ENCODE results near the gene HVCN1. TPM values are rescaled to one million over a fixed set of nuclear protein-coding genes. Genes with fewer than 3 reads are reported as not detected.

Gene HVCN1, protein sequence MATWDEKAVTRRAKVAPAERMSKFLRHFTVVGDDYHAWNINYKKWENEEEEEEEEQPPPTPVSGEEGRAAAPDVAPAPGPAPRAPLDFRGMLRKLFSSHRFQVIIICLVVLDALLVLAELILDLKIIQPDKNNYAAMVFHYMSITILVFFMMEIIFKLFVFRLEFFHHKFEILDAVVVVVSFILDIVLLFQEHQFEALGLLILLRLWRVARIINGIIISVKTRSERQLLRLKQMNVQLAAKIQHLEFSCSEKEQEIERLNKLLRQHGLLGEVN
- total RNA-seq: 1.5 and 2.5 TPM in 2 replicates

DNA sequence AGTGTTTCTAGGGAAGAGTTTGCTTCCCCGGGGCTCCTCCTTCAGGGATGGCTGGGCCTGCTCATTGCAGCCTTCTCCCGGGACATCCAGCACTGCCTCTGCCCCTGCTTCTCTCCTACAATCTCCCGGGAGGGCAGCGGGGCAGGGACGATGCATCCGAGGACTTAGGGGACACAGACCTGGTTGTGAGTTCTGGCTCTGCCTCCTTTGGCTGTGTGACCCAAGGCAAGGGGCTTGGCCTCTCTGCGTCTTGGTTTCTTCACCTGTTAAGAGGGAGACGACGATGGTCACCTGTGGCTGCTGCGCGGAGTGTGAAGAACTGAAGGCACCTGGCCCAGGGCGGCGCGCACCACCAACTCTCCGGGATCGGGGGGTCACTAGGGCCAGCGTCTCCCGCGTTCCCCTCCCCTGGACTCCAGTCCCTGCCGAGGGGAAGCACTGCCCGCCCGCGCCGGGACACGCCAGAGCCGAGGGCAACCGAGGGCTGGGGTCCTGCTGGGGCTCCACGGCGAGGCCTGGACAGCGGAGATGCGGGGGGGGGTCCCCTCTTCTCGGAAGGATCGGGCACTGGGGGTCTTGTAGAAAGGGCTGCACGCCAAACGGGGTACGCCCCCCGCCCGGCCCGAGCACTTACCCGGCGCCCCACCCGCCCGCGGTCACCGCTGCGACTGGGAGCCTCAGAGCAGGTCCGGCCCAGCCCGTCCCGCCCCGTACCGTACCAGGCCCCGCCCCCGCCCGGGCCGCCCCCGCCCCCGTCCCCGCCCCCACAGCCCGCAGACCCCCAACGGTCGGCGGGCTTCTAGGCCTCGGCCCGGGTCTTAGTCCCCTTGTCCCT lies at the start of gene HVCN1:
TSS of gene HVCN1 (minus strand) at position 670 of the 835 bp plus-strand sequence. CDS start 5,870 bp downstream, outside the sequence.

DNA sequence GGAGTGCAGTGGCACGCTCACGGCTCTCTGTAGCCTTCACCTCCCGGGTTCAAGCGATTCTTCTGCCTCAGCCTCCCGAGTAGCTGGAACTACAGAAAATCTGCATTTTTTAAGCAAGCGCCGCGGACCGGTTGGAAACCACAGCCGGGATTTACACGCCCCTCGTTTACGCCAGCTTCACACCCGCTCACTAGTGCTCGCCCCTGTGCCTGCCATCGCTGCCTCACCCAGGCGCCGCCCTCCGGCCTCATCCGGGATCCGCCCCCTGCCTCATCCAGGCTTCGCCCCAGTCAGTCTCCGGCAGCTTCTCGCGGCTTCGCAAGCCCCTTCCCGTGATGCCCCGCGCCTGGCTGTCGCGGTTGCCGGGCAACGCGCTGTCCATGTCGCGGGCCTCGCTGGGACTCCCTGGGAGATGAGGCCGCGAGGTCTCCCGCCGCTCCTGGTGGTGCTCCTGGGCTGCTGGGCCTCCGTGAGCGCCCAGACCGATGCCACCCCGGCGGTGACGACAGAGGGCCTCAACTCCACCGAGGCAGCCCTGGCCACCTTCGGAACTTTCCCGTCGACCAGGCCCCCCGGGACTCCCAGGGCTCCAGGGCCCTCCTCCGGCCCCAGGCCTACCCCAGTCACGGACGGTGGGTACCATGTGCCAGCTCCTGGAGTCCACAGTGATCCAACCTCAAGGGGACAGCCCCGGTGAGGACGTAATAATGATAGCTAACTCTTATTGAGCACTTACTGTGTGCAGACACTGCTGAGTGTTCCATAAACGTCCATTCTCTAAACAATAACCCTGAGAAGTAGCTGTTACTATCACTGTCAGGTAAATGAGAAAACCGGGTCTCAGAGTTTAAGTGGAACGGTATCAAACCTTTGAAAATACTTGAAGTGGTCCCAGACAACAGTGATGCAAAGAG lies 74.9 kb downstream of the HVCN1 start, which contains the start of gene TCTN1:
TSS of gene TCTN1 (plus strand) at position 359 of the 914 bp plus-strand sequence. CDS start at position 413, 54 bp downstream.

Other genes starting within 250 kb of the HVCN1 start
- gene ARPC3, start 238.8 kb downstream of the HVCN1 start, total RNA-seq: 366 and 438 TPM in 2 replicates
- gene GPN3, start 220.9 kb downstream of the HVCN1 start, total RNA-seq: 19.4 and 45.8 TPM in 2 replicates
- 22.0 and 29.3 TPM in 2 replicates for gene FAM216A, start 220.3 kb downstream of the HVCN1 start, total RNA-seq
- 42.0 and 87.4 TPM in 2 replicates for gene VPS29, start 187.0 kb downstream of the HVCN1 start, total RNA-seq
- 0.28 and 0.58 TPM in 2 replicates for gene RAD9B, start 186.8 kb downstream of the HVCN1 start, total RNA-seq
- gene PPTC7, start 105.8 kb downstream of the HVCN1 start, total RNA-seq: 5.6 and 7.5 TPM in 2 replicates
- 11.3 and 27.9 TPM in 2 replicates for gene TCTN1, start 75.0 kb downstream of the HVCN1 start, total RNA-seq
- 65.1 and 144 TPM in 2 replicates for gene PPP1CC, start 53.8 kb upstream of the HVCN1 start, total RNA-seq
- not detected in 2 replicates for gene CCDC63, start 157.9 kb upstream of the HVCN1 start, total RNA-seq
- not detected in 2 replicates for gene MYL2, start 231.5 kb upstream of the HVCN1 start, total RNA-seq